AG04450 (cell line): ENCODE results near the gene LGALS1. TPM values are rescaled to one million over a fixed set of nuclear protein-coding genes. Genes with fewer than 3 reads are reported as not detected.

ENCODE experiments used
- CTCF ChIA-PET: fragments of 300-600, 350-600 bp; formaldehyde crosslinking; extraction: SDS; loops from one replicate; lab custom pipeline; 2022; ENCODE audit warnings: antibody characterized with exemption, inconsistent platforms; lab: Charles Lee
- POLR2A ChIA-PET: fragments of 350-600 bp; formaldehyde crosslinking; extraction: SDS; loops from one replicate; lab custom pipeline; 2021; ENCODE audit warnings: antibody characterized with exemption, inconsistent platforms; lab: Yijun Ruan, JAX
- DNase-seq: peaks from one replicate; pipeline ENCODE4 v3.0.0-alpha.2; 2011; ENCODE audit warnings: low read depth, low spot score
- H3K27ac ChIP-seq: one replicate; pipeline ENCODE4 v1.5.1; 2012; ENCODE audit warnings: low read depth, low read length, control low read depth
- H3K27me3 ChIP-seq: one replicate; pipeline ENCODE4 v1.6.0; 2012; ENCODE audit warnings: low read length; ENCODE audit not compliant: control insufficient read depth, insufficient read depth
- H3K4me3 ChIP-seq: 2 replicates; pipeline ENCODE4 v1.5.1; 2011; ENCODE audit warnings: mild to moderate bottlenecking, low read depth, low read length, control low read depth
- H3K9me3 ChIP-seq: 2 replicates; pipeline ENCODE4 v1.5.1; 2012; ENCODE audit warnings: low read length; ENCODE audit not compliant: control insufficient read depth, insufficient read depth
- CTCF ChIP-seq: IDR thresholded peaks from 2 replicates; pipeline ENCODE4 v1.5.1; 2011; ENCODE audit warnings: low read depth, low read length, control low read depth, inconsistent platforms
- polyA plus RNA-seq: library from polyadenylated mRNA; depleted of rRNA; stranded (reverse); fragments of >200 nt; gene quantifications from 2 replicates; pipeline ENCODE4 v1.2.3, GENCODE V29; 2011

Gene LGALS1
- polyA plus RNA-seq, 1 experiment: 5,926 TPM

- no peak for DNase-seq
- Histone ChIP-seq H3K27ac (peak overlapping the region; percentile 92), H3K9me3 (no peaks in the 10 kb centered on the region), H3K27me3 (no peaks in the 10 kb centered on the region), H3K4me3 (peak overlapping the region; percentile 17)
- no peak for TF ChIP-seq CTCF
- ChIA-PET POLR2A (interaction anchor here (1.3 to 3.9 kb wide), 4 partner anchors 9 to 20 kb away, joined by 10 to 52 read pairs (median 42); partner anchors contain the start of gene LGALS1), CTCF (interaction anchor here (1.3 to 2.1 kb wide), 3 partner anchors 11 to 20 kb away, joined by 3 to 18 read pairs (median 13); no protein-coding TSS in a partner anchor)
Observed at GRCh38 chr22:37660709-37661045, 14.8 kb upstream of the LGALS1 start.

- POLR2A ChIA-PET: interaction anchor here (1.3 to 3.9 kb wide), 4 partner anchors 8 to 19 kb away, joined by 7 to 52 read pairs (median 24); partner anchors contain the start of gene LGALS1
- Histone ChIP-seq H3K27me3 (no peaks in the 10 kb centered on the region), H3K27ac (peak overlapping the region; percentile 92), H3K4me3 (peak overlapping the region; percentile 17), H3K9me3 (no peaks in the 10 kb centered on the region)
- peak; percentile 59 for DNase-seq
- CTCF ChIA-PET: interaction anchor here (0.6 to 2.1 kb wide), 13 partner anchors 9 to 202 kb away, joined by 3 to 18 read pairs (median 3); partner anchors contain the start of gene TRIOBP
- TF ChIP-seq CTCF: peak; percentile 60
Observed at GRCh38 chr22:37661160-37661924, 14.1 kb upstream of the LGALS1 start.

- CTCF ChIA-PET: interaction anchor here (0.6 to 2.1 kb wide), 9 partner anchors 10 to 130 kb away, joined by 3 to 18 read pairs (median 5); partner anchors contain the start of gene TRIOBP
- POLR2A ChIA-PET: interaction anchor here (1.3 to 3.9 kb wide), 4 partner anchors 8 to 19 kb away, joined by 7 to 52 read pairs (median 24); partner anchors contain the start of gene LGALS1
Observed at GRCh38 chr22:37662039-37662438, 13.4 kb upstream of the LGALS1 start.

GRCh38 chr22:37663521-37664140 lies 11.8 kb upstream of the LGALS1 start:
- no peak for DNase-seq
- POLR2A ChIA-PET: interaction anchor here (0.6 to 3.9 kb wide), 6 partner anchors 12 to 144 kb away, joined by 3 to 38 read pairs (median 9); partner anchors contain the start of gene LGALS1
- Histone ChIP-seq H3K4me3 (no peak overlapping the region), H3K9me3 (no peaks in the 10 kb centered on the region; the same call in 1 of the 2 replicates), H3K27me3 (no peaks in the 10 kb centered on the region), H3K27ac (peak overlapping the region; percentile 21)
- CTCF ChIA-PET: interaction anchor here (0.7 to 2.1 kb wide), 4 partner anchors 13 to 55 kb away, joined by 3 to 11 read pairs (median 8); no protein-coding TSS in a partner anchor
- TF ChIP-seq CTCF: no peak

More at GRCh38 chr22:37662039-37662438, 13.4 kb upstream of the LGALS1 start:
- H3K4me3 ChIP-seq: no peak overlapping the region
- no peak for TF ChIP-seq CTCF
- H3K9me3 ChIP-seq: no peaks in the 10 kb centered on the region
- no peaks in the 10 kb centered on the region for H3K27me3 ChIP-seq
- peak overlapping the region; percentile 92 for H3K27ac ChIP-seq
- no peak for DNase-seq
